Daoy (cell line): ENCODE measurements around the gene TBC1D17. TPM values are rescaled to one million over a fixed set of nuclear protein-coding genes. Genes with fewer than 3 reads are reported as not detected.

ENCODE experiments used
- DNase-seq: peaks from one replicate; pipeline ENCODE4 v3.0.0-alpha.2; 2015; ENCODE audit warnings: low read depth
- total RNA-seq: library from RNA; depleted of rRNA; stranded (reverse); fragments of >200 nt; shearing (Covaris generic); gene quantifications from 2 replicates; pipeline ENCODE4 v1.2.3, GENCODE V29; 2014

Gene TBC1D17
- total RNA-seq, 1 experiment from 2014 or later = 5.9 TPM

DNA sequence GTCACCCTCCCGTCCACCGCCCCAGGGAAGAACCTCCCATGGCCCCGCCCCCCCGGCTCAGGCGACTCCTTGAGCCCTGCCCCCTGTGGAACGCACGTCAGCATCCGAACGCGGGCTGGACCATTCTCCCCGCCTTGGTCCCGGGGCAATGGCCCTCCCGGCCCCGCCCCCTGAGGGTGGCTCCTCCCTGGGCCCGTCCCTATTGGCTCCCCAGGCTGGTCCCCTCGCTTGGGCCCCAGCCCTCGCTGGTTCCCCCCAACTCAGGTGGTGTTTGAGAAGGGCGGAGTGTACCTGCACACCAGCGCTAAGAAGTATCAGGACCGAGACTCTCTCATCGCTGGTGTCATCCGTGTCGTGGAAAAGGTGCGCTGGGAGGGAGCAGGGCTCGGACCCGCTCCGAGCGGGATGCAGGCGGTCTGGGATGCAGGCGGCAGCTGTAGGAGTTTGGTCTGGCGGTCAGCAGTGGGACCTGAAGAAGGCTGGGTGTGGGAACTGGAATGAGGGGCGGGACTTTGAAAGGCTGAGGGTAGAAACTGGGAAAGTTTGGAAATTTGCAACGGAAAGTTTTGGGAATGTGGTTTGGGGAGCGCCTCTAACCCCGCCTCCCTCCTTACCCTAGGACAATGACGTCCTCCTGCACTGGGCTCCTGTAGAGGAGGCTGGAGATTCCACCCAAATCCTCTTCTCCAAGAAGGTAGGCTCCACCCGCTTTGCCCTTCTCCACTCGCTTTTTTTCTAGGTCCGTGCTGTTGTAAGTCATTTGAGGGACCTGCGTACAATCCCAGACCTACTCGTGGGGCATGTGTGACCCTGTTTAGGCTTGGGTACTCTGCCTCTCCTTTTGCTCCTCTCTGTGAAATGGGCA, 609 bp downstream of the TBC1D17 start:
- peak; percentile 99 for DNase-seq

- DNase-seq = no peak
Measured at GRCh38 chr19:49878744-49879070, 1.2 kb downstream of the TBC1D17 start.

GRCh38 chr19:49879243-49879963, 1.9 kb downstream of the TBC1D17 start:
- DNase-seq = no peak

DNA sequence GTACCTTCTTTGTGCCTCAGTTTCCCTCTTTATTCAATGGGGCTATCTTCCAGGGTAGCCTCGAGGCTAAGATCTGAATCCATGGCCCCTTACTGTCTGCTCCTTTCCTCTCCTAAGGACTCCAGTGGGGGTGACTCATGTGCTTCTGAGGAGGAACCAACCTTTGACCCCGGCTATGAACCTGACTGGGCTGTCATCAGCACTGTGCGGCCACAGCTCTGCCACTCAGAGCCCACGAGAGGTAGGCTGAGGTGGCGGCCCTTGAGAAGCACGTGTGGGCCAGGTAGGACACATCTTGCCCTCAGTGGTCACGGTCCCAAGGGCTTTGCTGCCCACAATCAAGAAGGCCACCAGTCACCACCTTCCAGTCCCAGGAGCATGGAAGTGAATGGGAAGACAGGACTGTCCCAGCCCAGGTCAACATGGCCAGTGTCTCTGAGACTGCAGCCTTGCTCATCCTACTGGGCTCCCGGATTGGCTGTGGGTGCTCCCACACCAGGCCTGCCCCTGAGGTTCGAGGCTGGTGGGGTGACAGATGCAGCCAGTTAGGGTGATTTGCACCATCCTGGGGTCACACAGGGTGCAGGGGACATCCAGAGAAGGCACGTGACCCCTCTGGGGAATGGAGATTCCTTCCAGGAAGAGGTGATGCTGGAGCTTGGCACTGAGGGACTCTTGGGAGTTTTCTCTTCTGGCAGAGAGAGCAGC, 2.8 kb downstream of the TBC1D17 start:
- no peak for DNase-seq

DNA sequence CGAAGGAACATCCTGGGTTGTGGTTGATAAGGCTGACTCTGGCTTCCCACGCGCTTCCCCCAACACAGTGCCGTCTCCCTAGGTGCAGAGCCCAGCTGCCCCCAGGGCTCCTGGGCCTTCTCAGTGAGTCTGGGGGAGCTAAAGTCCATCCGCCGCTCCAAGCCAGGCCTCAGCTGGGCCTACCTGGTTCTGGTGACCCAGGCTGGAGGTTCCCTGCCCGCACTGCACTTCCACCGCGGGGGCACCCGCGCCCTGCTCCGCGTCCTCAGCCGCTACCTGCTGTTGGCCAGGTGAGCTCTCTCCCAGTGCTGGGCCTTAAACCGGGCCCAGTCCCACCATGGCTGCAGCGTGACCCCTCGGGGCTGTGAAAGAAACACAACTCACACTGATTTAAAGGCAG, 3.7 kb downstream of the TBC1D17 start:
- no peak for DNase-seq

GRCh38 chr19:49881672-49882394, 4.3 kb downstream of the TBC1D17 start:
- no peak for DNase-seq

- no peak for DNase-seq
Measured at GRCh38 chr19:49882643-49883042, 5.1 kb downstream of the TBC1D17 start.

GRCh38 chr19:49883094-49883493, 5.6 kb downstream of the TBC1D17 start:
- no peak for DNase-seq

- no peak for DNase-seq
Measured at GRCh38 chr19:49884109-49884508, 6.6 kb downstream of the TBC1D17 start.

DNA sequence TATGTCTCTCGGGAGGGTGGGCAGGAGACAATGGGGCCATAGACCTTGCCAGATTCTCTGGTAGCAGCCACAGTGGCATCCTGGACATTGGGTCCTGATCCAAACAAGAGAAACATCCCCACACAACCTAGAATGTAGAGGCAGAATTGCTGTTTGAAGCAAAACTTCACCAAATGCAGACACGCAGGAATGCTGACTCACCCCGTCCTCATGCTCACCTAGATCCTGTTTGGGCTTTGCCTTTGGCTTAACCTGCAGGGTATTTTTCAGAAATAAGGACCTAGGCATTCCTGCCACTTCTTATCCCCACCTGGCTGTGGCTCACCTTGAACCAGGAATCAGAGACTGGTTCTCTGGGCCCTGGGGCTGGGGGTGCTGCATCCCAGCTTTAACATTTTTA, 7.3 kb downstream of the TBC1D17 start:
- DNase-seq = no peak

DNA sequence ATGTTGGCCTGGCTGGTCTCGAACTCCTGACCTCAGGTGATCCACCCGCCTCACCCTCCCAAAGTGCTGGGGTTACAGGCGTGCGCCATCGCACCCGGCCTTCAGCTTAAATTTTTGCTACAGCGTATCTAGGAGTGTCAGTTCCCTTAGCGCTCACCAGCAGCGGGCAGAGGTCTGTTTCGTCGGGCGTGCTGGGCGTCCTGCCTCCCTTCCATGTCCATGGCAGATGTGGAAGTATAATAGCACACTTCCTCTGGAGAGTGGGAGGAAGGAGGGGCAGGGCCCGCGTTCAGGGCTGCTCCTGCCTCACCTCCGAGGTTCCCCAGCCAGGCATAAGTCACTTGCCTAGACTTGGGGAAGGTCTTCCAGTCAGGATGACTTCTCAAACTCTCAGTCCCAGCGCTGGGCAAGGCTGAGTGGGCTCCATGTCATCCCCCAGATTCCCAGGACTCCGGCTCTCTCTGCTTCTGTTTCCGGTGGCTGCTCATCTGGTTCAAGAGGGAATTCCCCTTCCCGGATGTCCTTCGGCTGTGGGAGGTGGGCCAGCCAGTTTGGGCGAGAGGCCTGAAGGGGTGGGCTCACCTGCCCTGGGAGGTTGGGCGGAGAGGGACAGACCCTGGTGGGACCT, 9.6 kb downstream of the TBC1D17 start:
- DNase-seq = peak; percentile 62

- no peak for DNase-seq
Measured at GRCh38 chr19:49887665-49888509, 10.4 kb downstream of the TBC1D17 start.

- DNase-seq = no peak
Measured at GRCh38 chr19:49888510-49888824, 11.0 kb downstream of the TBC1D17 start.

- DNase-seq = no peak
Measured at GRCh38 chr19:49889038-49889686, 11.7 kb downstream of the TBC1D17 start.

GRCh38 chr19:49889687-49890348, 12.3 kb downstream of the TBC1D17 start:
- no peak for DNase-seq

- DNase-seq = no peak
Measured at GRCh38 chr19:49890349-49891311, 13.1 kb downstream of the TBC1D17 start.

GRCh38 chr19:49891393-49891792, 13.9 kb downstream of the TBC1D17 start:
- DNase-seq = no peak

- no peak for DNase-seq
Measured at GRCh38 chr19:49892716-49893115, 15.2 kb downstream of the TBC1D17 start.
